ENCODE data around the gene PKD1. TPM values are rescaled to one million over a fixed set of nuclear protein-coding genes. Genes with fewer than 3 reads are reported as not detected.

PKD1 gene
- total RNA-seq, 2 donors from 2014 or later, result 78.9 to 237 TPM

DNA sequence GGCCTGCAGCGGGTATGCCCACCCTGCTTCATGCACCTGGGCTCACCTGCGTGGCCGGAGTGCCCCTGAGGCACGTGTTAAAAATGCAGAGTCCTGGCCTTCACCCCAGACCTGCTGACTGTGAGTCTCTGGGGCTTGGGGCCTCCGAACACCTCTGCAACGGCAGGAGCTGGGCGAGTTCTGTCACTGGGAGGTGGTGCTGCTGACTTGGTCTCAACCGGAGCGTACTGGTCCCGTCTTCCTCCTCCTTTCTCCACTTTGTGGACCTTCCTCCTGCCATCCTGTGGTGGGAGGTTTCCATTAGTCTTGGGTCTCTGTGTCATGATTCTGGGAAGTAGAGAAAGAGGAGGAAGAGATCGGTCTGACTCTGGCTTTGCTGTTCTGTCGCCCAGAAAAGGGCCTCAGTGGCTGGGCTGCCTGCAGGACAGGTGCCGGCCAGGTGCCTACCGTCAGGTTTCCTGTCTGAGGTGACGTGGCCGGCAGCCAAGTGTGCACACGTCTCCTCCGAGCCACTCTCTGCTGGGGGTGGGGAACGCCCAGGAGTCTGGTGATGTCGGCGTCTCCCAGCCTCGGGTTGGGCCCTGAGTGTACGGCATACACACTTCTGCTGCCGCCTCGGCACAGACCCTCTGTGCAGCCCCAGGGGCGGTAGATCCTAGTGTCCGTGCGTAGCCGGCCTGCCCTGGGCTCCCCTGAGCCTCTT lies 81.0 kb downstream of the PKD1 start:
- peak; percentile 73 for ATAC-seq
- TF ChIP-seq POLR2A (IDR thresholded peaks at IDR 0.05), result no peak
- TF ChIP-seq, protein P1, sequence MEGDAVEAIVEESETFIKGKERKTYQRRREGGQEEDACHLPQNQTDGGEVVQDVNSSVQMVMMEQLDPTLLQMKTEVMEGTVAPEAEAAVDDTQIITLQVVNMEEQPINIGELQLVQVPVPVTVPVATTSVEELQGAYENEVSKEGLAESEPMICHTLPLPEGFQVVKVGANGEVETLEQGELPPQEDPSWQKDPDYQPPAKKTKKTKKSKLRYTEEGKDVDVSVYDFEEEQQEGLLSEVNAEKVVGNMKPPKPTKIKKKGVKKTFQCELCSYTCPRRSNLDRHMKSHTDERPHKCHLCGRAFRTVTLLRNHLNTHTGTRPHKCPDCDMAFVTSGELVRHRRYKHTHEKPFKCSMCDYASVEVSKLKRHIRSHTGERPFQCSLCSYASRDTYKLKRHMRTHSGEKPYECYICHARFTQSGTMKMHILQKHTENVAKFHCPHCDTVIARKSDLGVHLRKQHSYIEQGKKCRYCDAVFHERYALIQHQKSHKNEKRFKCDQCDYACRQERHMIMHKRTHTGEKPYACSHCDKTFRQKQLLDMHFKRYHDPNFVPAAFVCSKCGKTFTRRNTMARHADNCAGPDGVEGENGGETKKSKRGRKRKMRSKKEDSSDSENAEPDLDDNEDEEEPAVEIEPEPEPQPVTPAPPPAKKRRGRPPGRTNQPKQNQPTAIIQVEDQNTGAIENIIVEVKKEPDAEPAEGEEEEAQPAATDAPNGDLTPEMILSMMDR (IDR thresholded peaks at IDR 0.05), result no peak
- DNase-seq, result peak; percentile 56 to 89 (median 83)

GRCh38 chr16:2053897-2054296 lies 81.8 kb downstream of the PKD1 start:
- H3K36me3 ChIP-seq (replicated peaks in 1 of 2; ENCODE audit: insufficient read depth in 1 of 2, low read depth in 2 of 2), result peaks cover 0 to 2% of the 10 kb centered on the region in 2 donors

More for the DNA sequence above, 81.0 kb downstream of the PKD1 start:
- peaks cover 8% of the 10 kb centered on the region for H3K4me1 ChIP-seq
- H3K4me3 ChIP-seq, result no peak overlapping the region
- H3K27me3 ChIP-seq, result no peaks in the 10 kb centered on the region
- intact Hi-C loops (cut with DNase I), result no loop called here
- H3K27ac ChIP-seq, result peak overlapping the region in 3 of 4 donors; percentile 64 to 72 (median 69)
- 59 to 74% methylated on average over 3 to 29 of the region's 29 CpGs for WGBS, 2 donors
- peaks cover 0 to 2% of the 10 kb centered on the region in 2 donors for H3K36me3 ChIP-seq (replicated peaks in 1 of 2; ENCODE audit: insufficient read depth in 1 of 2, low read depth in 2 of 2)
- H3K9me3 ChIP-seq, result no peaks in the 10 kb centered on the region

GRCh38 chr16:2053211-2053610 lies 82.5 kb downstream of the PKD1 start:
- DNase-seq (no peak), ATAC-seq (no peak)
- Histone ChIP-seq H3K36me3 (replicated peaks in 1 of 2; ENCODE audit: insufficient read depth in 1 of 2, low read depth in 2 of 2) (no peaks in the 10 kb centered on the region), H3K4me1 (peaks cover 17% of the 10 kb centered on the region), H3K27ac (no peak overlapping the region), H3K27me3 (no peaks in the 10 kb centered on the region), H3K4me3 (no peak overlapping the region), H3K9me3 (no peaks in the 10 kb centered on the region)
- no peak for TF ChIP-seq POLR2A (IDR thresholded peaks at IDR 0.05)
- intact Hi-C loops (cut with DNase I), result no loop called here
- 94 to 97% methylated on average over 7 to 21 of the region's 21 CpGs for WGBS, 2 donors

More at GRCh38 chr16:2053897-2054296, 81.8 kb downstream of the PKD1 start:
- no peaks in the 10 kb centered on the region for H3K27me3 ChIP-seq
- TF ChIP-seq POLR2A (IDR thresholded peaks at IDR 0.05), result no peak
- TF ChIP-seq, protein P1 (IDR thresholded peaks at IDR 0.05), result no peak
- no peak for ATAC-seq
- peaks cover 11% of the 10 kb centered on the region for H3K4me1 ChIP-seq
- H3K4me3 ChIP-seq, result no peak overlapping the region
- 89 to 99% methylated on average over 15 to 16 of the region's 17 CpGs for WGBS, 2 donors
- intact Hi-C loops (cut with DNase I), result no loop called here
- H3K27ac ChIP-seq, result no peak overlapping the region
- no peak for DNase-seq
- H3K9me3 ChIP-seq, result no peaks in the 10 kb centered on the region

- ATAC-seq (no peak), DNase-seq (no peak)
- H3K4me3 ChIP-seq, result peak overlapping the region; percentile 66 to 67
- TF ChIP-seq, protein P1 (IDR thresholded peaks at IDR 0.05), result no peak
- TF ChIP-seq POLR2A (IDR thresholded peaks at IDR 0.05), result no peak
- peak overlapping the region; percentile 45 to 65 (median 56) for H3K27ac ChIP-seq
- H3K4me1 ChIP-seq, result peaks cover 18% of the 10 kb centered on the region
- no peaks in the 10 kb centered on the region for H3K27me3 ChIP-seq
- 0 to 1% methylated on average over 3 to 30 of the region's 30 CpGs for WGBS, 2 donors
- intact Hi-C loops (cut with DNase I), result no loop called here
- no peaks in the 10 kb centered on the region for H3K36me3 ChIP-seq (replicated peaks in 1 of 2; ENCODE audit: insufficient read depth in 1 of 2, low read depth in 2 of 2)
- no peaks in the 10 kb centered on the region for H3K9me3 ChIP-seq
Measured at GRCh38 chr16:2048116-2048543, 87.6 kb downstream of the PKD1 start.

DNA sequence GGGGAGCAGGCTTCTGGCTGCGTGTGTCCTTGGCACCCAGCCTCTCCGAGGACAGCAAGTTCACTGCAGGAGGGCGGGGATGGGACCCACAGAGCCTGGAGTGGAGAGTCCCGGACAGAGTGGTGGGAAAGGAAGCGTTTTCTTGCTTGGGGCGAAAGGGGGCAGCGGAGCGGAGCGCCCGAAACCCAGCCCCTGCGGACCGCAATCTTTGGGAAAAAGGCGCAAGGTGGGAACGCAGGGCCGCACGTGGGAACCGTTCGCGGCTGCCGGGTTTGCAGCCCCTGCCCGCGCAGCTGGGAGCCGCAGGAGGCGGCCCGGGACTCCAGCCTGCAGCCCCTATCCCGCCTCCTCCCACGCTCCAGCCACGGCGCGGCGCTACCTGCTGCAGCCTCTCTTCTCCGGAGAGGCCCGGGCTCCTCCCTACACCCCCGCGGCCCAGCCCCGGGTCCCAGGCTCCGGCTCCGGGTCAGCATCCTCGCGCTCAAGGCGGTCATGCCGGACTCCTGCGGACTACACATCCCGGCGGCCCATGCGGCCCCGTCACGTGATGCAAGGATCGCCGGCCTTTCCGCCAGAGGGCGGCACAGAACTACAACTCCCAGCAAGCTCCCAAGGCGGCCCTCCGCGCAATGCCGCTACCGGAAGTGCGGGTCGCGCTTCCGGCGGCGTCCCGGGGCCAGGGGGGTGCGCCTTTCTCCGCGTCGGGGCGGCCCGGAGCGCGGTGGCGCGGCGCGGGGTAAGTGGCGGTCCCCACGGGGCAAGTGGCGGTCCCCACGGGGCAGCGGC lies 88.2 kb downstream of the PKD1 start, which contains the start of the genes NTHL1 and TSC2:
TSS of gene NTHL1 (minus strand) at position 505 of the 786 bp plus-strand sequence. CDS start at position 494, 11 bp downstream.
TSS of gene TSC2 (plus strand) at position 656 of the 786 bp plus-strand sequence. CDS start 631 bp downstream, outside the sequence.
- ATAC-seq (peak; percentile 97), DNase-seq (peak; percentile 96 to 97 (median 96))
- Histone ChIP-seq H3K36me3 (replicated peaks in 1 of 2; ENCODE audit: insufficient read depth in 1 of 2, low read depth in 2 of 2) (no peaks in the 10 kb centered on the region), H3K9me3 (no peaks in the 10 kb centered on the region), H3K4me1 (peaks cover 18% of the 10 kb centered on the region), H3K27me3 (no peaks in the 10 kb centered on the region), H3K4me3 (peak within 1 kb of the TSS; percentile 66 to 67), H3K27ac (peak within 1 kb of the TSS; percentile 45 to 65 (median 56))
- intact Hi-C loops (cut with DNase I), result no loop called here
- 0 to 3% methylated on average over 5 to 72 of the region's 81 CpGs for WGBS, 2 donors
- peak in 2 of 3 donors; percentile 32 to 37 for TF ChIP-seq POLR2A (IDR thresholded peaks at IDR 0.05)
- TF ChIP-seq, protein P1 (IDR thresholded peaks at IDR 0.05), result peak; percentile 15 to 75 (median 45)

Measured in body of pancreas (tissue), 4 donors.